Fibroblast of lung (primary cell): Measurements from ENCODE around the gene DHX32.
"Not testable (repeated sequence)": the region's sequence is repeated elsewhere in the genome, so short reads cannot be mapped to it uniquely, and the experiment has no call there.

ENCODE experiments used
- CTCF ChIP-seq, 2 donors: IDR thresholded peaks in 1 of 2; conservative IDR thresholded peaks in 1 of 2; 1 replicate in 1 of 2; 2 replicates in 1 of 2; pipeline ENCODE4 v1.5.1; 2011 to 2012; ENCODE audit warnings: low read length in 2 of 2, control low read depth in 1 of 2, inconsistent platforms in 1 of 2, low read depth in 1 of 2, mild to moderate bottlenecking in 1 of 2
- EZH2 ChIP-seq: IDR thresholded peaks from 2 replicates; pipeline ENCODE4 v1.5.1; 2012; ENCODE audit warnings: low read length, control low read depth, mild to moderate bottlenecking; ENCODE audit errors: missing control alignments

- not testable (repeated sequence) for TF ChIP-seq EZH2; CTCF (conservative IDR thresholded peaks at IDR 0.05 in 1 of 2, IDR thresholded peaks at IDR 0.05 in 1 of 2; ENCODE audit: low read depth in 1 of 2, low read length in 2 of 2)
These were observed 8.3 kb upstream of the DHX32 start for GRCh38 chr10:125889441-125889840.
